BE2C (cell line): ENCODE data around the gene SLC2A13.
"Not testable (repeated sequence)": the region's sequence is repeated elsewhere in the genome, so short reads cannot be mapped to it uniquely, and the experiment has no call there.

ENCODE experiments used
- DNase-seq: peaks from one replicate; pipeline ENCODE4 v3.0.0-alpha.2; 2020
- H3K27me3 ChIP-seq: fragments of 250-450 bp; sonication (Bioruptor Pico); 2 replicates; pipeline ENCODE4 v1.5.1; 2020; ENCODE audit warnings: mild to moderate bottlenecking
- H3K36me3 ChIP-seq: fragments of 250-450 bp; sonication (Bioruptor Pico); 2 replicates; pipeline ENCODE4 v1.5.1; 2020; ENCODE audit warnings: mild to moderate bottlenecking
- H3K4me1 ChIP-seq: fragments of 250-450 bp; sonication (Bioruptor Pico); 2 replicates; pipeline ENCODE4 v1.5.1; 2020
- H3K4me3 ChIP-seq: 2 replicates; pipeline ENCODE4 v1.5.1; 2011; ENCODE audit warnings: low read depth, low read length
- H3K9me3 ChIP-seq: fragments of 250-450 bp; sonication (Bioruptor Pico); 2 replicates; pipeline ENCODE4 v1.5.1; 2020
- TF ChIP-seq, protein P1 (sequence below): IDR thresholded peaks from 2 replicates; pipeline ENCODE4 v1.5.1; 2012; ENCODE audit warnings: mild to moderate bottlenecking, low read depth, low read length

Gene SLC2A13

DNA sequence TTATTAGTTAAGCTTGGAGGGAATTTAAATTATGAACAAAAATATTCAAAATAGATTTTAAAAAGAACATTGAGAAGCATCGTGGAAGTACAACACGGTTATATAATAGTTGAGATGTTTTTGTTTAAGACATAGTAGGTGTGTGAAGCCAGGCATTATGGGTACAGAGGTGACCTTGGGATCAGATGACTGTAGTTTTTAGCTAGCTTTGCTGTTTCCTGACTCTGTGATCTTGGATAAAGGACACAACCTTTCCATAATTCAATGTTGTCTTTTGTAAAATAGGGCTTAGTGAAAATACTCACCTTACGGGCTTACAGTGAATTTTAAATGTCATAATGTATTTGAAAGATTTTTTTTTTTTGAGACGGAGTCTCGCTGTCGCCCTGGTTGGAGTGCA lies 239.7 kb downstream of the SLC2A13 start:
- Histone ChIP-seq H3K4me1 (no peaks in the 10 kb centered on the region), H3K36me3 (no peaks in the 10 kb centered on the region), H3K27me3 (no peaks in the 10 kb centered on the region; the same call in 1 of the 2 replicates), H3K9me3 (no peaks in the 10 kb centered on the region; the same call in 1 of the 2 replicates), H3K4me3 (no peak overlapping the region)
- TF ChIP-seq, protein P1, sequence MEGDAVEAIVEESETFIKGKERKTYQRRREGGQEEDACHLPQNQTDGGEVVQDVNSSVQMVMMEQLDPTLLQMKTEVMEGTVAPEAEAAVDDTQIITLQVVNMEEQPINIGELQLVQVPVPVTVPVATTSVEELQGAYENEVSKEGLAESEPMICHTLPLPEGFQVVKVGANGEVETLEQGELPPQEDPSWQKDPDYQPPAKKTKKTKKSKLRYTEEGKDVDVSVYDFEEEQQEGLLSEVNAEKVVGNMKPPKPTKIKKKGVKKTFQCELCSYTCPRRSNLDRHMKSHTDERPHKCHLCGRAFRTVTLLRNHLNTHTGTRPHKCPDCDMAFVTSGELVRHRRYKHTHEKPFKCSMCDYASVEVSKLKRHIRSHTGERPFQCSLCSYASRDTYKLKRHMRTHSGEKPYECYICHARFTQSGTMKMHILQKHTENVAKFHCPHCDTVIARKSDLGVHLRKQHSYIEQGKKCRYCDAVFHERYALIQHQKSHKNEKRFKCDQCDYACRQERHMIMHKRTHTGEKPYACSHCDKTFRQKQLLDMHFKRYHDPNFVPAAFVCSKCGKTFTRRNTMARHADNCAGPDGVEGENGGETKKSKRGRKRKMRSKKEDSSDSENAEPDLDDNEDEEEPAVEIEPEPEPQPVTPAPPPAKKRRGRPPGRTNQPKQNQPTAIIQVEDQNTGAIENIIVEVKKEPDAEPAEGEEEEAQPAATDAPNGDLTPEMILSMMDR = no peak
- no peak for DNase-seq

DNA sequence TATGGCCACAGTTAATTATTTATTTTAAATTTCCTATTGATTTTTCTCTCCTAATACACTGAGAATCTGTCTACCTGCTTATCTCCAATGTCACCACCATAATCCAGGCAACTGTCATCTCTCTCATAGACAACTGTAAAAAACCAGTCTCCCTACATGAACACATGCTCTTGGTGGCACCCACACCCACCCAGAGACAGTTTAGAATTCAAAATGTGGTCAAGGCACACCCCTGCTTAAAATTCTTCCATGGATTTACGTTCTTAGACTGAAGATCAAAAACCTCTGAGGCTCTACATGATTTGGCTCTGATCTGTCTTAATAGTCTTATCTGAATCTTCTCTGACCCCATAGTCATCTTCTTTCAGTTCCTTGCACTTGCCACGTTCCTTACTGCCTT lies 245.2 kb downstream of the SLC2A13 start:
- H3K9me3 ChIP-seq = no peaks in the 10 kb centered on the region; the same call in 1 of the 2 replicates
- TF ChIP-seq, protein P1 = no peak
- no peaks in the 10 kb centered on the region for H3K4me1 ChIP-seq
- H3K36me3 ChIP-seq = no peaks in the 10 kb centered on the region
- H3K27me3 ChIP-seq = no peaks in the 10 kb centered on the region
- no peak for DNase-seq
- H3K4me3 ChIP-seq = no peak overlapping the region

DNA sequence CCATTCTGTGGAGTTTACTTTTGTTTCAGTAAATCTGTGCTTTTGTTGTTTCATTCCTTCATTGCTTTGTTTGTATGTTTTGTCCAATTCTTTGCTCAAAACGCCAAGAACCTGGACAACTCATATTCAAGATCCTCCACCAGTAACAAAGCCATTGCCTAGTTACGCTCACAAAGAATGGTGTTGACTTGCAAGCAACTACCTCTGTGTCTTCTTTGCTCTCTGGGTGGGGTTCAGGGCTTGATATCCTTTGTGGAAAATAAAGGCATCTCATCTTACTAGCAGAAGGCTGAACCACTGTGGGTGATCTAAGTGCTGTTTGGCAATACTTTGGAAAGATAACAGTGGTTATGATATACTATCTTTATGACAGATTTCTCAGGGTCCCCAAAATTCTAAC lies 252.9 kb downstream of the SLC2A13 start:
- Histone ChIP-seq H3K27me3 (no peaks in the 10 kb centered on the region), H3K36me3 (no peaks in the 10 kb centered on the region), H3K9me3 (no peaks in the 10 kb centered on the region), H3K4me3 (no peak overlapping the region), H3K4me1 (no peaks in the 10 kb centered on the region)
- no peak for DNase-seq
- TF ChIP-seq, protein P1 = no peak

DNA sequence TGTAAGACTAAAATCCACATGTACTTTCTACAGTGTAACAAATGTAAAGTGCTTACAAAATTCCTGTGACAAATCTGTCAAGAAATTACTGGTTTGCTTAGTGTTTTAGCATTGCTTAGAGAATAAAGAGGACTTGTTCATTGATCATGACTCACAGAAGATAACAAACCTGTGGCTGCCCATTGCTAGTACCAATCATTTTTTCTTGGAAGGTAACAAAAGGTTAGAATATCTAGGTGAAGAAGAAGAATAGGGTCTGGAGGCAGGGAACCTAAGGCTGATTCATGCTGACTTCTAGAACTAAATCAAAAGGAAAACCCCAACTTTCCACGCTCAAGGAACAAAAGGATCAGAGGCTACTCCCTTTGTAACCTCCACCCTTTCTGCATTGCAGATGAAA lies 253.5 kb downstream of the SLC2A13 start:
- DNase-seq = no peak
- H3K27me3 ChIP-seq = no peaks in the 10 kb centered on the region
- no peaks in the 10 kb centered on the region for H3K36me3 ChIP-seq
- no peak overlapping the region for H3K4me3 ChIP-seq
- TF ChIP-seq, protein P1 = no peak
- H3K4me1 ChIP-seq = no peaks in the 10 kb centered on the region
- no peaks in the 10 kb centered on the region for H3K9me3 ChIP-seq

DNA sequence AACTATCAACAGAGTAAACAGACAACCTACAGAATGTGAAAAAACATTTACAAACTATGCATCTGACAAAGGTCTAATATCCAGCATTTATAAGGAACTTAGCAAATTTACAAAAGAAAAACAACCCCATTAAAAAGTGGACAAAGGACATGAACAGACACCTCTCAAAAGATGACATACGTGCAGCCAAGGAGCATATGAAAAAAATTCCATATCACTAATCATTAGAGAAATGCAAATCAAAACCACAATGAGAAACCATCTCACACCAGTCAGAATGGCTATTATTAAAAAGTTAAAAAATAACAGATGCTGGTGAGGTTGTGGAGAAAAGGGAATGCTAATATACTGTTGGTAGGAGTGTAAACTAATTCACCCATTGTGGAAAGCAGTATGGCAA lies 257.7 kb downstream of the SLC2A13 start:
- H3K36me3 ChIP-seq, DNase-seq, H3K9me3 ChIP-seq, H3K27me3 ChIP-seq, H3K4me3 ChIP-seq, H3K4me1 ChIP-seq: not testable (repeated sequence)

DNA sequence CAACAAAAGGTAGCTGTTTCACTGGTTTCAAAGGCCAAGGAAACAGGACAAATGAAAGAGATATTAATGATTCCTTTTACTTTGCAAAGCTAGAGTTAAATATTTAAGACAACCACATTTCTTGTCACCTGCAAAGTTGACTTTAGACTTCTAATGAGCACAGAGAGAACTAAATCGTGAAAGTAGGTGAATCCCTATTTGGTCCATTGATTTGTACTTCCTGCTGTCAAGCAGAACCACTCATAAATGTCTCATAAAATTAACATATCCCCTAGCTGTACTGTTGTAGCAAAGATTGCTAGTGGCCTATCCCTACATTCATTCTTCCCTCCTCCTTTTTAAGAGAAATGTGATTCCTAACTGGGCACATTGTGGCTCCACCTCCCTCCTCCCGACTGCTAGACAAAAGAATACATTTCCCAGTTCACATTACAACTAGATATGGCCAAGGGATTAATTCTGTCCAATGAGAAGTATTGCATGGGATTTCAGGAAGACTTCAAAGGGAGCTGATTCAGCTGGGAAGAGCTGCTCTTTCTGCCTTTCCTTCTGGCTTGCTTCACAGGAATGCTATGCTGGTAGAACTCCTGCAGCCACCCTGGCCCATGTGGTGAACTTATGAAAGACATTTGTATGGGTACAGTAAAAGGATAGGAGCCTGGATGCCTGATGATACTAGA lies 258.8 kb downstream of the SLC2A13 start:
- no peak for DNase-seq

More for the DNA sequence above, 258.8 kb downstream of the SLC2A13 start:
- H3K4me3 ChIP-seq = no peak overlapping the region
- no peaks in the 10 kb centered on the region for H3K4me1 ChIP-seq
- no peaks in the 10 kb centered on the region for H3K9me3 ChIP-seq
- TF ChIP-seq, protein P1 = no peak
- H3K27me3 ChIP-seq = no peaks in the 10 kb centered on the region
- H3K36me3 ChIP-seq = no peaks in the 10 kb centered on the region
